OCI-M2 (cell line): ENCODE results near the gene PRF1.
A peak's percentile ranks its signal among the peaks of the same experiment; 100 is the strongest.

Experiments used
- DNase-seq: peaks from one replicate; lab custom pipeline; 2025; ENCODE audit not compliant: unreplicated experiment; lab: John Stamatoyannopoulos, UW

PRF1 gene

DNA sequence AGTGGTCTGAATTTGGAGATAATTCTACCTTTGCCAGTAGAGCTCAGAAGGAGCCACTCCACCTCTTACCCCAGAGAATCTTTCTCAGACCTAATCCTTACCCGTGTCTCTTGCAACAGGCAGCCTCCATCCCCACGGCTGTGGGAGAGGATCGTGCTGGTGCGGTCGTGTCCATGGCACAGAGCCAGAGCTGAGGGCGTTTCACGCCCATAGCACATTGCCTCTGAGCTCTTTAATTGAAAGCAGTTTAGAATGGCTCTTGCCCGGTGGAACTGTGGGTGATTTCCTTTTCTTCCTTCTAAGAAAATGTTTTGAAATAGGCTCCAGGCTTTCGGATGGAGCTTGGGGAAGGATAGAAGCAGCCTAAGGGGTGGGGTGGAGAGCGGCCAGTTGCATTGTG lies 41.5 kb downstream of the PRF1 start:
- no peak for DNase-seq

DNA sequence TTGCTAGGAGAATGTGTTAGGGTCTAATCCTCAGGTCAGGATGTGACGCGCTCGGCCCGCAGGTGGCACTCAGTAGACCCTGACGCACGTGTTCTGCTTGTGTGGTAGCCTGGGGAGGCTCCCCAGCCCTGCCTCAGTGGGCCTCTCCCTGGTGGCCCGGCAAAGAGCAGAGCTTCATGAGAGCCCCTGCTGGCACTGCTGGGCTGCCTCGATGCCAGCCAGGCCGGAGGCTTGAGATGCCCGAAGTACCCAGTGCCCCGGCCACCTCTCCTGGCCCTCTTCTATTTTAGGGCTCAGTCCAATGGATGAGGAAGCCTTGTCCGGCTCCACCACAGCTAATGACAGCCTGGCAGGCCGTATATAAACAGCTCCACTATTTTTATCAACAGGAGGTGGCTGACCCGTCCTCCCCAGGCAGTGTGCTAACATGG lies 42.0 kb downstream of the PRF1 start:
- no peak for DNase-seq

DNA sequence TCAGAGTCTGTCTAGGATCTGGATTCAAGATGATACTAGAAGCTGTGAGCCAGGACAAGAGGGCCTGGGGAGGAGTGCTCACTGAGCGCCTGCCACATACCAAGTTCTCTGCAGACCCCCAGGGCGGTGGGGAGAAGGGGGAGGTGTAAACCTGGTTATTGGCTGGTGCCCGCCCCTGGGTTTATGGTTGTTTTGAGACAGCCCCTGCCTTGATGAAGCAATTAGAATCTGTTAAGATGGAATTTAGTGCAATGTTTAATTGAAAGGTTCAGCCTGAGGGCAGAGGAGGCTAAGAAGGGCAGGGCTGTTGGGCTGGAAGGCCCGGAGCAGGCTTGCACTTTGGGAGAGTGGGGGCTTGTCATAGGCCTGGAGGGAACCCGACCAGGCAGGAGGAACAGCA lies 42.7 kb downstream of the PRF1 start:
- no peak for DNase-seq

DNA sequence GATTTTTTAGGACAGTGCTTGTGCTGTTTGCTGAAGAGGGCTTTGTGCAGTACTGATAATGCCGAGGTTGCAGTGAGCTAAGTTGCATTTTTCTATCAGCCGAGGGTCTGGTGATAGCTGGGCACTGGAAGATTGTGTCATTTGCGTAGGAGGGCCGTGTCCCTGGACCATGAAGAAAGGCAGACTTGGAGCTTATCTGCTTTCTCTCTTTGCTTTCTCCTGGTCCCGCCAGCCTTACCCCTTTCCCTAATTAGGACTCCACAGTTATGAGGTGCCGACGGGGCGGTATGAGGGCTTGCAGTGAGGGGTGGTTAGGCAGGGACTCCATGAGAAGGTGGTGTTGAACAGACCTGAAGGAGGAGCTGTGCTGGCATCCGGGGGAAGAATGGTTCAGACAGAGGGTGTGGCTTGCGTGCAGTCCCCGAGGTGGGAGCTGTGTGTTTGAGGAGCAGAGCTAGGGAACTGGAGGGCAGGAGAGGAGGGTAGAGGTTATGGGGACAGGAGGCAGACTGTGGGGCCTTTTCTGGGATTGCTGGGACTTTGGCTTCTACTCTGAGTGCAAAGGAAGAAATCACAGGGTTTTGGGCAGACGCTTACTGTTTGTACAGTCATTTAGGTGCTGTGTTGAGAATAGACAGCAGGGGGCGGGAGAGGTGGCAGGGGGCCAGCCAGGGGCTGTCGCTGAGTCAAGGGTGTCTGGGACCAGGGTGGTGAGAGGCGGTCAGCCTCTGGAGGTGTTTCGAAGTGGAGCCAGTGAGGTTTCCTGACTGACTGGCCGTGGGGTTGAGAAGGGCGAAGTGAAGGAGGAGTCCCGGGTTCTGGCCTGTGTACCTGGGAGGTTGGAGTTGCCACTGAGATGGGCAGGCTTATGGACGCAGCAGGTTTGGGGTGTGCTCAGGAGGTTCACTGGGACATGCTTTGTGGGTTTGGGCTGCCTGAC lies 43.4 kb downstream of the PRF1 start:
- peak; percentile 9 for DNase-seq

DNA sequence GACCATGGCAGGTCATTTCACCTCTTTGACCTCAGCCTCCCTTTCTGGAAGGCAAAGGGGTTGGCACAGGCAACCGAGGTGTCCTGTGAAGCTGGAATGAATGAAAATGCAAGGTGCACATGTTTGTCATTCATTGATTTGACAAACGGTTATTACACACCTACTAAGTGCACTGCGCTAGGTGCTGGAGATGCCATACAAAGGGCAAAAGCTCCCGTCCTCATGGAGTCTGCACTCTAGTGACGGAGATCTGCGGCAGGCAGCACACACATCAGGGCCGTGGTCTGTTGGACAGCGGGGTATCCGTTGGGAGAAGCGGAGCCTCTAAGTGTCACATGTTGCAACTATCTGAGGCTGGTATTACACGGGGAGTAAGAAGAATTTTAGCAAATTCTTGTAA lies 44.2 kb downstream of the PRF1 start:
- DNase-seq, result no peak

DNA sequence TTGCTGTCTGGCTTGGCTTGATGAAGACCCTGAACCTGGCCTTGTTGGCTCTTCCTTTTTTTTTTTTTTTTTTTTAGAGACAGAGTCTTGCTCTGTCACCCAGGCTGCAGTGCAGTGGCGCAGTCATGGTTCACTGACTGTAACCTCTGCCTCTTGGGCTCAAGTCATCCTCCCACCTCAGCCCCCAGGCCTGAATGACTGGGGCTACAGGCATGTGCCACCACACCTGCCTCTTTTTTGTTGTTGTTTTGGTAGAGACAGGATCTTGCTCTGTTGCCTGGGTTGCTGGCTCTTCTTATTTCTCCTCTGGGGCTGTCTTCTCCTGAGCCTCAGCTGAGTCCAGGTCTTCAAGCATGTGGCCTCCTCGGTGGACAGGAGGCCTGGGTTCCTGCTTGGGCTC lies 44.7 kb downstream of the PRF1 start:
- DNase-seq, result no peak

DNA sequence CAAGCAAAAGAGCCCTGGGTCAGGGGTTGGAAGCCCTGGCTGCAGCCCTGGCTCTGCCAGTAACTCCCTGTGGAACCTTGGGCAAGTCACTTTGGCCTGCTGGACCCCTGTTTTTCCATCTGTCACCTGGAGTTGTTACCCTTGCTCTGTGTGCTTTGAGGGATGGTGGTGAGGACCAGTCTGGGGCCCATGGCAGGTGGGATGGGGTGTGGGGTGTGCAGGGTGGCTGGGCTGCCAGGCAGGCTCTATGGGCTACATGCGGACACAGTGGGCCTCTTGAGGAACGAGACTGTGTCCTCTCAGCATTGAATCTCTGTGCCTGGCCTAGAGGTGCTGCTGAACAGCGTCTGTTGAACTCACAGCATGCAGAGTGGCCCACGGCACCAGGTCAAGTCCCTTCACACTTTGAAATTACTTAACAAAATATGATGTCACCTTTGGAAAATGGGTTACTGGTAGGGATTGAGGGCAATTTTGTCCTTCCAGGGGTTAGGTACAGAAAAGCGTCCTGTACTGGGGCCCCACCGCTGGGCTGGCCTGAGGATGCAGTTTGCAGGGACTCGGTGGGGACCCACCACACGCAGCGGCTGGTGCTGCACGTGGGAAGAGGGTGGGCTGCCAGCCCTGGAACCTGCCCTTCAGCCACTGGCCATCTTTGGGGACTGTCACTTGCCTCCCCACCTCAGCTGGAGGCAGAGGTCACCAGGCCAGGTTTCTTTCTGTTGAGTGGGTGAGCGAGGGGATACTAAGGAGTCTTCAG lies 45.3 kb downstream of the PRF1 start:
- no peak for DNase-seq

DNA sequence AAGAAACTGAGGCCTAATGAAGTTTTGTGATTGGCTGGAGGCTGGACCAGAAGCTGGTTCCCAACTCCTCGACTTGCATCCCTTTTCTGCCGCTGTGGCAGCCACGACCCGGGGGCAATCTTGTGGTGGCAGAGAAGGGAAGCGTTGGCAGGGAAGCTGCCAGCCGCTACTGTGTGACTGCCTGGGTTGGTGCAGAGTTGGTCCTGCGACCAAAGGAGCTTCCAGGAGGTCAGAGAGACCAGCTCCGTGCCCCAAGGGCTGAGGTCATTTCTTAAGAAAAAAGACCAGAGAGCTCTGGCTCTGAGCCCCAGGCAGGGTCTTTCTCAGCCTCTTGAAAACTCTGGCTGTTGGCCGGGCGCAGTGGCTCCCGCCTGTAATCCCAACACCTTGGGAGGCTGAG lies 47.2 kb downstream of the PRF1 start:
- DNase-seq, result no peak

DNA sequence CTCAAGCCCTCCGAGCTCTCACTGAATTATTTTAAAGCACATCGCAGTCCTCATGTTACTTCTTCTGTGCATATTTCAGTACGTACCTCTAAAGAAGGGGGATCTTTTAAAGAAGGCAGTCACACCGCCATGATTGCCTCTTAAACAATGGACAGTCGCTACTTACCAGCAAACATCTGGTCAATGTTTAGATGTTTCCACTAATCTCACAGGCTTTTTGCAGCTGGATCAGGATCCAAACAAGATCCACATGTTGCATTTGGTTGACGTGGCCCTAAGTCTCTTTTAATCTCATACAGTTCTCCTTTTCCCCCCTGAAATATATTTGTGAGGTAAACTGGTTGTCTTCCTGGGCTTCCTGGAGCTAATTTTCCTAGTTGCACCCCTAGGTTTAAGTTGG lies 50.0 kb downstream of the PRF1 start:
- DNase-seq, result no peak

DNA sequence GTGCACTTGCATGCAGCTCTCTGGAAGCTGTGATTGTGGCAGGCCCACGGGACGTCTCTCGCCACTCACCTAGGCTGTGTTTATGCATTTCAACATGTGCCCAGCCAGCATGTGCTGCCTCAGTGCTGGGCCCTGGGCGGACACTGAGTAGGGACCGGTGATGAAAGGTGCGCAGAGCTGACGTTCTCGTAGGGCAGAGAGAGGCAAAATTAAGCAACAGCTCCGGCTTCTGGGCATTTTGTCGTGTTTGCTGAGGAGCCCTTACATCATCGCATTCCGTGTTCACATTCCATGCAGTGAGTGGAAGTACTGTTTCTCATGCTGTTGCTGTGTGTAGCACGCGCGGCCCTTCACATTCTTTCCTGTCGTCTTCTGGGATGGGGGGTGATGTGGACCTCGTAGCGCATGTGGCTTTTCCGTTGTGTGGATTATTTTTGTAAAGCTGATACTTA lies 50.5 kb downstream of the PRF1 start:
- no peak for DNase-seq

DNA sequence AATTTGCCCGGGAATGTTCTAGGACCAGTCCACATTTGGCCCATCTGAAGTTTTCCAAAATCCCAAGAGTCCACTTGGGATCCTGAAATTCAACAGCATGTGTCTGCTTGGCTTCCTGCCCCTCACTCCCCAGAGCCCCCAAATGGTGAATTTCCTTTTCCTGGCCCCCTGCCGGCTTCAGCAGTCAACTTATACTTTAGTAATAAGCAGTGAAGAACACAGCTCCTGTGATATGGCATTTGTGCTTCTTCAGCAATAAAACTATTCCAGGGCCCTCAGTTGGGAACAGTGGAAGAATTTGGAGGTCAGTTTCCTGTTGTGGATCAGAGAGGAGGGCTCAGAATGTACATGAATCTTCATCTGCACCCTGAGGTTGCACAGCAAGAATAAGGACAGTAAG lies 51.1 kb downstream of the PRF1 start:
- DNase-seq, result no peak

DNA sequence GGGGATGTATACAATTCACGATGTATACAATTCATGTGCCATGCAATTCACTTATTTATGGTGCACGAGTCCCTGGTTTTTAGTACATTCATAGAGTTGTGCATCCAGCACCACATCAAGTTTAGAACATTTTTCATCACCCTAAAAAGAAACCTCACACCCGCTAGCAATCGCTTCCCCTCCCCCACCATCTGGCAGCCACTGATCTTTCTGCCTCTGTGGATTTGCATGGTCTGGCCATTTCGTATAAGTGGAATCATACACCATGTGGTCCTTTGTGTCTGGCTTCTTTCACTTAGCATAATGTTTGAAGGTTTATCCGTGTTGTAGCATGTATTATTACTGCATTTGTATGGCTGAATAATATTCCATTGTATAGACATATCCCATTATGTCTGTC lies 52.1 kb downstream of the PRF1 start:
- no peak for DNase-seq

DNA sequence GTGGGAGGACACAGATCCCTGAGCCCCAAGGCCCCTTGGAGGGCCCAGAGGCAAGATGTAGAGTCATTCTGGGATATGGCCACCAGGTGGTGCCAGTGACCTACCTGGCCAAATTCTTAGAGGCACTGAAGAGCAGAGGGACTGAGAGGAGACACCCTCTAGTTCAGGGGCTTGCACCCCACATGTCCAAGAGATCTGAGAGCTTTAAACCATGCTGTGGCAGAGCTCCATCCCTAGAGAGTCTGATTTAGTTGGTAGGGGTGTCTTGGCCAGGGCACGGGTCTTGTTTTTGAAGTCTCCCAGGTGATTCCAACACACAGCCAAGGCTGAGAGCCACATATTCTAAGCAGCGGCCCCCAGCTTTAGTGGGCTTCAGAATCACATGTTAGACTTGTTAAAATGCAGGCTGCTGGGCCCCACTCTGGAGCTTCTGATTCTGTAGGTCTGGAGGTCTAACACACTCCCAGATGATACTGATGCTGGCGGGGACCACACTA lies 52.5 kb downstream of the PRF1 start:
- peak; percentile 0 for DNase-seq

DNA sequence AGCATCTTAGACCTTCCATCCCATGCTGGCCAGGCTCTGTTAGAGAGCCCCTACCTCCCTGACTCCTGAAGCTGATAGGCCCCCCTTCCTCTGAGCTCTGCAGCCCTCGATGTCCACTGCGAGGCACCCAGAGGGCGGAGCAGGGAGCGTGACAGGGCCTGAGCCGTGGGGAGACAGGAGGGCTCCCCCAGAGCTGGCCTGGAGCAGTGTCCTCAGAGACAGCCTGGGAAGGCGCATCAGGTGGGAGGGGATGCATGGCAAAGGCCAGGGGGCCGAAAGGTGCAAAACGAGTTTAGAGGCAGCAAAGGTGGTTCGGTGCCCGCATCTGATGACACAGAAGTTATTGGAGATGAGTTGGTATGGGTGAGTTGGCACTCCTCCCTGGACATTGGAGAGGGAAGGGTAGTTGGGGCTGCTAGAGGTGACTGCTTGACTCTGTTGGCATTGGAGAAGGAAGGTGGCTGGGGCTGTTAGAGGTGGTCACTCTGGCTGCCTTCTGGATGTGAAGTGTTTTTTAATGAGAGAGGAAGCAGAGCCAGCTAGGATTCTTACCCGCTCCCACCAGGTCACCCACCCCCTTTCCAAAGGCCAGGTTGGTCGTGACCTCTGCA lies 53.1 kb downstream of the PRF1 start:
- no peak for DNase-seq
